Right renal cortex interstitium (tissue), 3 donors: ENCODE measurements around the gene CLCN5. TPM values are rescaled to one million over a fixed set of nuclear protein-coding genes. Genes with fewer than 3 reads are reported as not detected.

Experiments used
- DNase-seq, 3 donors: peaks; one replicate each; pipeline ENCODE4 v3.0.0-alpha.2; 2013; ENCODE audit warnings: low read depth in 3 of 3, low spot score in 2 of 3
- polyA plus RNA-seq, 3 donors: library from polyadenylated mRNA; unstranded; fragments of 120-200 nt; gene quantifications; one replicate each; pipeline ENCODE4 v1.2.1, GENCODE V29; 2013; ENCODE audit not compliant: insufficient read length in 3 of 3

The CLCN5 gene
- polyA plus RNA-seq, 3 donors, result 79.6 to 84.0 (median 81.9) TPM

GRCh38 chrX:49930039-49930438 lies 7.6 kb downstream of the CLCN5 start:
- no peak for DNase-seq

- no peak for DNase-seq
These were observed 10.4 kb downstream of the CLCN5 start for GRCh38 chrX:49932791-49933190.

DNA sequence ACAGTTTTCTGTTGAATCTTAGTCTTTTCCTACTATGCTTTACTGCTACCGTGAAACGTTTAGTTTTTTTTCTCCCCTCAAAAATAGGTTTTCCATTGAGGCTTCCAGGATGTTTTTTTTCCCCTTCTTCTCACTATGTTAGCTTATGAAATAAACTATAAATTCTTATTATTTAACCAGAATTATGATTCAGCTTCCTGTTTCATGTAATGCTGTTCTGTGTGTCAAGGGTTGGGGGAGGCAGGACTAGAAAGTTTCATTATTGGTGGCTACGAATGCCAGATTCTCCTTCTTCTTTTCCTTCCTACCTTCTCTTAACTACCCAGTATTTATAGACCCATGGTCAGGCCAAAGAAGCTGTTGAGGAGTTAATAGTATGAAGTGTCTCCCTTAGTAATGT lies 11.8 kb downstream of the CLCN5 start:
- no peak for DNase-seq

- DNase-seq, result no peak
These were observed 12.3 kb downstream of the CLCN5 start for GRCh38 chrX:49934729-49935128.

- no peak for DNase-seq
These were observed 25.4 kb downstream of the CLCN5 start for GRCh38 chrX:49947781-49948180.

GRCh38 chrX:49949961-49950360 lies 27.6 kb downstream of the CLCN5 start:
- no peak for DNase-seq

GRCh38 chrX:49951524-49952193 lies 29.3 kb downstream of the CLCN5 start:
- no peak for DNase-seq

- no peak for DNase-seq
These were observed 33.9 kb downstream of the CLCN5 start for GRCh38 chrX:49956313-49956712.

GRCh38 chrX:49958727-49959485 lies 36.5 kb downstream of the CLCN5 start:
- DNase-seq, result no peak

GRCh38 chrX:49959602-49960001 lies 37.2 kb downstream of the CLCN5 start:
- DNase-seq, result no peak

DNA sequence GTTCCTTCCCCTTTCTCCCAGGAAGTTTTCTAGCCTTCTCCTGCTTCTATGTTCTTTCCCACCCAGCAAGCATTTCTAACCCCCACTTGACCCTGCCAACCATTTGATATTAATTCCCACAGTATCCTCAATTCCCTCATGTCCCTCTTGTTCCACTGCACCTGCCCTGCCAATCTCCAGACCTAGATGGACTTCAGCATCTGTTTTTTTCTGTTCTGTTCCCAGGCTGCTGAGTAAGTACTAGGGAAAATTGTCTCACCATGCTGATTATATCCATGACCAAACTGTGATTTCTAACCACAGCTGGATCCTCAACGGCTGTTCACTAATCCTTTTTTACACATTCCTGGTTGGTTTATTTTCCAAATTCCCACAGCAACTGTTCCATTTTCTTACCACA lies 37.7 kb downstream of the CLCN5 start:
- DNase-seq, result no peak

- no peak for DNase-seq
These were observed 48.3 kb downstream of the CLCN5 start for GRCh38 chrX:49970674-49971073.

DNA sequence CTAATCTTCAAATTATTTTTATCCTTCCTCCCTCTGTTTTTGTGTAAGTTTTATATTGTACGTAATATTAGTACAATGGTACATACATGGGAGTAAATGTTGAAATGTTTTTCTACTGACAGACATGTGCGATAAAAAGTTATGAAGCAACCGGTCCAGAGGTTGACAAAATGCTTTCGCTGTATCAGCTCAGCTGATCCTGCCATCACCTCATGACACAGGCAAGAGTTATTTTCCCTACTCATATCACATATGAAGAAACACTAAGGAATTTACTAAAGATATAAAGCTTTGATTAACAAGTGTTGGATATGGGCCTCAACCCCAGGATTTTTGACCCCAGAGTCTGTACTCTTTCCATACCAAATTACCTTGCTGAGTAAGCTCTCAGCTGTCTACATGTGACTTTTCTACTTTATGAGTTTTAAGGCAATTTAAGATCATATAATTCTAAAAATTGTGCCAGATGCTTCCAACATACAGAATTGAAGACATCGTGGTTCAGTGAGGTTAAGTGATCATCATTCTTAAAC lies 50.0 kb downstream of the CLCN5 start:
- DNase-seq, result no peak

DNA sequence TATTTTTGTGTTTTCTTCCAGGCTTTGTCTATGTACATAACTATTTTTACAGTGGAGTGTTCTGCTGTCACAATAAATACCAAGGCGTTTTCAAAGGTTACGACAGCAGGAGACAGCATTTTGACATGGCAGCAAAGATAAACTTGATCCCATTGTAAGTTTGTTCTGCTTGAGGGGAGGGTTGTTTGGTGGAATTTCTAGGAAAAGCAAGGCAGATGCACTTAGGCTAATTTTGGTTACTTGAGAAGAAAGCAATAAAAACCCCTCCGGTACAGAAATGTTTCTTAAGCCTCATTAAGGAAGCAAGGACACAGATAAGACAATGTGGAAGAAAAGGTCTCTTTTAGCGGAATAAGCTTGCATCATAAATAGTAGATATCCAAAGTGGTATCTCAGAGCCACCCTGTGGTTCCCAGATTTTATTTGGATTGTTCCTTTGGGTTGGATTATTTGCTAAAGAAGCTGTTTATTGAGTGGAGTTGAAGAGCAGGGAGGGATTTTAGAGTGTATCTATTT lies 54.3 kb downstream of the CLCN5 start:
- DNase-seq, result no peak

GRCh38 chrX:49977319-49978090 lies 55.1 kb downstream of the CLCN5 start:
- no peak for DNase-seq

DNA sequence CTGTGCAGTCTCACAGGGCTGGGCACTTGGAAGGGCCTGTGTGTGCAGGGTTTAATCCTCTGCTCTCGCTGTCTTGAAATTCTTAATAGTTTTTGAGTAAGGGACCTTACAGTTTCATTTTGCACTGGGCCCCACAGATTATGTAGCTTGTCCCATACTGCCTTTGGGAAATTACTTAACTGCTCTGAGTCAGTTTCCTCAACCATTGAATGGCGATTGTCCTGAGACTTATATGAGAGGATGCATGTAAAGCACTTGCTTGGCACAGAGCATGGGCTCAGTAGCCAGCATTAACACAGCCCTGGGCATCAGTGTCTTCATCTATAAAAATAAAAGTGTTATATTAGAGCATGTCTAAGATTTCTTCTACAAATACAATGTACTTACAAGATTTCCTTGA lies 55.8 kb downstream of the CLCN5 start:
- DNase-seq, result no peak

GRCh38 chrX:49986058-49986457 lies 63.7 kb downstream of the CLCN5 start:
- DNase-seq, result no peak

- no peak for DNase-seq
These were observed 65.3 kb downstream of the CLCN5 start for GRCh38 chrX:49987651-49988050.

DNA sequence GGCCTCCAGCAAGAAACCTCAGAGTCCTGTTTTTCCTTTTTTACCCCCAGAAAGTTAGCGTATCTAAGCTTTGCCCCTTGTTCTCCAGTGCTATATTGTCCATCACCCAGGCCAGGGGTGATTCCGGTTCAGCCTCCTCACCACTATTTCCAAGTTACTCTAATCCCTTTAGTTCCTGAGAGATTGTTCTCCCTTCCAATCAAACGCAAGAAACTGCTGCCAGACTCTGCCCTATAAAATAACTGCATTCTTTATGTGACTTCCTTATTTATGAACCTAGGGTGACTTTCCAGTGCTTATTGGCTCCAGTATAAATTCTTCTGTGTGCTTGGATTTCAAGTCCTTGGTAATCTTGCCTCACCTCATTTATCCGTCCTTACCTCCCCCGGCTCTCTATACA lies 65.7 kb downstream of the CLCN5 start:
- DNase-seq, result peak in 2 of 3 donors; percentile 12 to 19

GRCh38 chrX:49991758-49992157 lies 69.4 kb downstream of the CLCN5 start:
- DNase-seq, result no peak

GRCh38 chrX:49992853-49993252 lies 70.5 kb downstream of the CLCN5 start:
- DNase-seq, result no peak
